ENCODE data around the gene SCGB1A1. TPM values are rescaled to one million over a fixed set of nuclear protein-coding genes. Genes with fewer than 3 reads are reported as not detected.

Gene SCGB1A1
- total RNA-seq, 1 experiment from 2014 or later: not detected

DNA sequence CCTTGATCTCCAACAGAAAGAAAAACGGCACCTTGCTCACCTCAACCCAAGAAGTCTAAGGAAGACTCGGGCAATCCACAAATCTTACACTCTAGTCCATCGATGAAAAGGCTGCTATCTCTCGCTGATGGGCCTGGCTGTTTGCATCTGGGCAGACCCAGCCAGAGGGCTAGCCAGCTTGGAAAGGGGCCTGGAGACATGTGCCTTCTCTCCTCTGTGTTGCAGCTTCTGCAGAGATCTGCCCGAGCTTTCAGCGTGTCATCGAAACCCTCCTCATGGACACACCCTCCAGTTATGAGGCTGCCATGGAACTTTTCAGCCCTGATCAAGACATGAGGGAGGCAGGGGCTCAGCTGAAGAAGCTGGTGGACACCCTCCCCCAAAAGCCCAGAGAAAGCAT lies 3.2 kb downstream of the SCGB1A1 start:
- intact Hi-C loops (cut with micrococcal nuclease; ENCODE audit: unreplicated experiment): loop anchor here (5.0 kb wide), 1 partner anchor 140 kb away; no protein-coding TSS in a partner anchor
- H3K4me1 Mint-ChIP-seq (ENCODE audit: low read depth, unreplicated experiment): peaks cover 12% of the 10 kb centered on the region
- DNase-seq: no peak
- no peak overlapping the region for H3K4me3 Mint-ChIP-seq (ENCODE audit: low read depth, unreplicated experiment)
- peaks cover 30% of the 10 kb centered on the region for H3K27me3 Mint-ChIP-seq (ENCODE audit: unreplicated experiment)
- TF ChIP-seq, protein P1, sequence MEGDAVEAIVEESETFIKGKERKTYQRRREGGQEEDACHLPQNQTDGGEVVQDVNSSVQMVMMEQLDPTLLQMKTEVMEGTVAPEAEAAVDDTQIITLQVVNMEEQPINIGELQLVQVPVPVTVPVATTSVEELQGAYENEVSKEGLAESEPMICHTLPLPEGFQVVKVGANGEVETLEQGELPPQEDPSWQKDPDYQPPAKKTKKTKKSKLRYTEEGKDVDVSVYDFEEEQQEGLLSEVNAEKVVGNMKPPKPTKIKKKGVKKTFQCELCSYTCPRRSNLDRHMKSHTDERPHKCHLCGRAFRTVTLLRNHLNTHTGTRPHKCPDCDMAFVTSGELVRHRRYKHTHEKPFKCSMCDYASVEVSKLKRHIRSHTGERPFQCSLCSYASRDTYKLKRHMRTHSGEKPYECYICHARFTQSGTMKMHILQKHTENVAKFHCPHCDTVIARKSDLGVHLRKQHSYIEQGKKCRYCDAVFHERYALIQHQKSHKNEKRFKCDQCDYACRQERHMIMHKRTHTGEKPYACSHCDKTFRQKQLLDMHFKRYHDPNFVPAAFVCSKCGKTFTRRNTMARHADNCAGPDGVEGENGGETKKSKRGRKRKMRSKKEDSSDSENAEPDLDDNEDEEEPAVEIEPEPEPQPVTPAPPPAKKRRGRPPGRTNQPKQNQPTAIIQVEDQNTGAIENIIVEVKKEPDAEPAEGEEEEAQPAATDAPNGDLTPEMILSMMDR (IDR thresholded peaks at IDR 0.05; ENCODE audit: unreplicated experiment): no peak
- CTCF ChIA-PET: interaction anchor here (0.7 to 2.7 kb wide), 5 partner anchors 11 to 138 kb away, joined by 3 to 9 read pairs (median 5); no protein-coding TSS in a partner anchor
- no peaks in the 10 kb centered on the region for H3K9me3 Mint-ChIP-seq (ENCODE audit: low read depth, unreplicated experiment)
- H3K27ac Mint-ChIP-seq (ENCODE audit: unreplicated experiment): no peak overlapping the region
- no TSS peak for BruUV-seq (replicated peaks)
- H3K36me3 Mint-ChIP-seq (ENCODE audit: insufficient read depth, unreplicated experiment): peaks cover 13% of the 10 kb centered on the region

DNA sequence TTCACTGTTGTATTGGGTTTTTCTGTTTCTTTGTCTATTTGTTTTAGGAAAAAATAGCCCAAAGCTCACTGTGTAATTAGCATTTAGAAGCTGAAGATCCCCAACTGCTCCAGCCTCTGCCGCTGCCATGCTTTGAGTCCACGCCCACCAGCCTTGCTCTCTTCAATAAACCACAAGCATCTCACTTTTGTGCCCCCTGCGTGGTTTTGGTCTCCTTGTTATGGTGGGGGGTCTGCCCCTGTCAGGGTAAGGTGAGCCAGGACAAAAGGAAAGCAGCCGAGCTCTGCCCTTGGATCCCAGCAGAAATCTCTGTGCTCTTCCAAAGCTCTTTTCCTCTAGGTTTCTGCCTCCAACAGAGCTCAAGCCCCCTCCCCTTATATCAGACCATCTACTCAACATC lies 4.2 kb downstream of the SCGB1A1 start:
- Mint-ChIP-seq H3K36me3 (ENCODE audit: insufficient read depth, unreplicated experiment) (peaks cover 13% of the 10 kb centered on the region), H3K27me3 (ENCODE audit: unreplicated experiment) (peaks cover 30% of the 10 kb centered on the region), H3K9me3 (ENCODE audit: low read depth, unreplicated experiment) (no peaks in the 10 kb centered on the region), H3K4me1 (ENCODE audit: low read depth, unreplicated experiment) (peaks cover 18% of the 10 kb centered on the region), H3K4me3 (ENCODE audit: low read depth, unreplicated experiment) (no peak overlapping the region), H3K27ac (ENCODE audit: unreplicated experiment) (no peak overlapping the region)
- CTCF ChIA-PET: interaction anchor here (1.3 to 3.2 kb wide), 5 partner anchors 12 to 137 kb away, joined by 3 to 69 read pairs (median 5); no protein-coding TSS in a partner anchor
- DNase-seq: no peak
- no TSS peak for BruUV-seq (replicated peaks)
- intact Hi-C loops (cut with micrococcal nuclease; ENCODE audit: unreplicated experiment): loop anchor here (5.0 kb wide), 1 partner anchor 139 kb away; no protein-coding TSS in a partner anchor
- TF ChIP-seq, protein P1 (IDR thresholded peaks at IDR 0.05; ENCODE audit: unreplicated experiment): no peak

DNA sequence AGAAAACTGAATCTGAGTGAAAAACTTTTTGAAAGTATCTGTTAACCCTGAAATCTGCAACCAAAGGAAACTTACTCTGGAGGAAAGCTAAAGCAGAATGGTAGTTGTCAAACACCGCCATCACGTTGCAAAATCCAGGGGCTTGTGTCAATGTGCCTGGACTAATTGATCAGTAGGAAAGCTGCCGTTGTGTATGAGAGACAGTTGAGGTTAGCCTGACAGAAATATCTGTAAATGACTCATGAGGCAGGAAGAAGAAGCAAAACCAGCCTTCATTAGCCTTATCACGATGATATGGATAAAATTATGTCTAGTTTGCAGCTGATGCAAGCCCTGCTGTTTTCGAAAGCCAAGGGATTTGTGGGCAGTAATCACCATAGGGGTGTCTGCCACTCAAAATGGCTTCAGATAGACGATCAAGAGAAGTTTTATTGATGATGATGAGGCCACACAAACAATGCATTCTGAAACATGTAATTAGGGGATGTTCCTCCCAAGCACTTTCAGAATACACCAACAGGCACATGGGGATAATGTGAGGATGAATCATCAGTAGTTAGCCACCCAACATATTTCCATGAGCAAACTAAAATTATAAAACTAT lies 8.9 kb downstream of the SCGB1A1 start:
- H3K27me3 Mint-ChIP-seq (ENCODE audit: unreplicated experiment): peaks cover 24% of the 10 kb centered on the region
- H3K36me3 Mint-ChIP-seq (ENCODE audit: insufficient read depth, unreplicated experiment): peaks cover 26% of the 10 kb centered on the region
- peaks cover 41% of the 10 kb centered on the region for H3K4me1 Mint-ChIP-seq (ENCODE audit: low read depth, unreplicated experiment)
- TF ChIP-seq, protein P1 (IDR thresholded peaks at IDR 0.05; ENCODE audit: unreplicated experiment): no peak
- H3K4me3 Mint-ChIP-seq (ENCODE audit: low read depth, unreplicated experiment): no peak overlapping the region
- H3K9me3 Mint-ChIP-seq (ENCODE audit: low read depth, unreplicated experiment): no peaks in the 10 kb centered on the region
- intact Hi-C loops (cut with micrococcal nuclease; ENCODE audit: unreplicated experiment): loop anchor here (2.0 kb wide), 1 partner anchor 115 kb away; no protein-coding TSS in a partner anchor
- CTCF ChIA-PET: interaction anchor here (1.1 to 1.5 kb wide), 2 partner anchors 115 to 132 kb away, joined by 3 to 4 read pairs; no protein-coding TSS in a partner anchor
- BruUV-seq (replicated peaks): no TSS peak
- DNase-seq: no peak
- H3K27ac Mint-ChIP-seq (ENCODE audit: unreplicated experiment): no peak overlapping the region

DNA sequence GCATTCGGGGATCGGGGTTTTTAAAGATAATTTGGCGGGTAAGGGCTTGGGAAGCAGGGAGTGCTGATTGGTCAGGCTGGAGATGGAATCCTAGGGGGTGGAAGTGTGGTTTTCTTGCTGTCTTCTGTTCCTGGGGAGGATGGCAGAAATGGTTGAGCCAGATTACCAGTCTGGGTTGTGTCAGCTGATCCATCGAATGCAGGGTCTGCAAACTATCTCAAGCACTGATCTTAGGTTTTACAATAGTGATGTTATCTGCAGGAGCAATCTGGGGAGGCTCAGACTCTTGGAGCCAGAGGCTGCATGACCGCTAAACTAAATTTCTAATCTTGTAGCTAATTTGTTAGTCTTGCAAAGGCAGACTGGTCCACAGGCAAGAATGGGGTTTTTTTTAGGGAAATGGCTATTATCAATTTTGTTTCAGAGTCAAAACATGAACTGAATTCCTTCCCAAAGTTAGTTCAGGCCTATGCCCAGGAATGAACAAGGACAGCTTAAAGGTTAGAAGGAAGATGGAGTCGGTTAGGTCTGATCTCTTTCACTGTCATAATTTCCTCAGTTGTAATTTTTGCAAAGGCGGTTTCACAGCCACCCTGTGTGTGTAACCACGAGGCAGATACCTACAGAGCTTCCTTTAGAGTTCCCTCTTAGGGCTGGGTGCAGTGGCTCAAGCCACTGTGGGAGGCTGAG lies 10.2 kb downstream of the SCGB1A1 start:
- CTCF ChIA-PET: no interaction called here
- H3K4me1 Mint-ChIP-seq (ENCODE audit: low read depth, unreplicated experiment): peaks cover 43% of the 10 kb centered on the region
- DNase-seq: no peak
- H3K27me3 Mint-ChIP-seq (ENCODE audit: unreplicated experiment): peaks cover 15% of the 10 kb centered on the region
- H3K36me3 Mint-ChIP-seq (ENCODE audit: insufficient read depth, unreplicated experiment): peaks cover 27% of the 10 kb centered on the region
- no TSS peak for BruUV-seq (replicated peaks)
- H3K27ac Mint-ChIP-seq (ENCODE audit: unreplicated experiment): no peak overlapping the region
- no peak overlapping the region for H3K4me3 Mint-ChIP-seq (ENCODE audit: low read depth, unreplicated experiment)
- intact Hi-C loops (cut with micrococcal nuclease; ENCODE audit: unreplicated experiment): no loop called here
- TF ChIP-seq, protein P1 (IDR thresholded peaks at IDR 0.05; ENCODE audit: unreplicated experiment): no peak
- H3K9me3 Mint-ChIP-seq (ENCODE audit: low read depth, unreplicated experiment): no peaks in the 10 kb centered on the region

All from Calu3 (cell line).